Prostate gland (tissue), 2 donors: Measurements from ENCODE around the gene SF3A2. TPM values are rescaled to one million over a fixed set of nuclear protein-coding genes. Genes with fewer than 3 reads are reported as not detected.

ENCODE experiments used
- DNase-seq: peaks from one replicate; pipeline ENCODE4 v3.0.0-alpha.2; 2019; ENCODE audit warnings: low spot score
- H3K27ac ChIP-seq, 2 donors: fragments of 200-600 bp; sonication (generic); 2 replicates each; pipeline ENCODE4 v1.5.1; 2017 to 2019
- H3K27me3 ChIP-seq: fragments of 200-600 bp; sonication (generic); replicated peaks from 2 replicates; pipeline ENCODE4 v1.5.1; 2019; ENCODE audit not compliant: insufficient read depth
- H3K36me3 ChIP-seq, 2 donors: fragments of 200-600 bp; sonication (generic); 1 replicate in 1 of 2; 2 replicates in 1 of 2; pipeline versions ENCODE4 v1.5.1 to v1.8.1; 2017 to 2019
- H3K4me1 ChIP-seq: fragments of 200-600 bp; sonication (generic); replicated peaks from 2 replicates; pipeline ENCODE4 v1.5.1; 2019
- H3K4me3 ChIP-seq, 2 donors: fragments of 200-600 bp; sonication (generic); 2 replicates each; pipeline ENCODE4 v1.5.1; 2017 to 2019
- H3K9me3 ChIP-seq: fragments of 200-600 bp; sonication (generic); 2 replicates; pipeline ENCODE4 v1.5.1; 2017
- POLR2A ChIP-seq: fragments of 450-650 bp; IDR thresholded peaks from one replicate; pipeline ENCODE4 v1.6.1; 2016; ENCODE audit warnings: antibody characterized with exemption, mild to moderate bottlenecking
- POLR2AphosphoS5 ChIP-seq: sonication (generic); formaldehyde crosslinking; IDR thresholded peaks from one replicate; pipeline ENCODE4 v1.6.1; 2017; ENCODE audit warnings: antibody characterized with exemption
- WGBS: methylation state at CpG from one replicate; pipeline ENCODE4 v1.1.5; 2018; 5-methylcytosine and 5-hydroxymethylcytosine counted together
- intact Hi-C: fragments of 100-400 bp; cut with DNase I; formaldehyde crosslinking; loops from one replicate; pipeline ENCODE4 v1.14.2; 2022
- total RNA-seq, 2 donors: library from RNA; depleted of rRNA; stranded (reverse); fragments of >200 nt; gene quantifications; one replicate each; pipeline ENCODE4 v1.1.0, GENCODE V29; 2016
- TF ChIP-seq, protein P1 (sequence below), 4 experiments: fragments of 200-600 bp in 2 of 4; fragments of 450-650 bp in 2 of 4; sonication (generic) in 2 of 4; IDR thresholded peaks; 1 replicate in 3 of 4; 2 replicates in 1 of 4; pipeline ENCODE4 v1.5.1; 2016 to 2019; ENCODE audit warnings: antibody characterized with exemption in 4 of 4, mild to moderate bottlenecking in 2 of 4, moderate library complexity in 2 of 4

The SF3A2 gene, protein sequence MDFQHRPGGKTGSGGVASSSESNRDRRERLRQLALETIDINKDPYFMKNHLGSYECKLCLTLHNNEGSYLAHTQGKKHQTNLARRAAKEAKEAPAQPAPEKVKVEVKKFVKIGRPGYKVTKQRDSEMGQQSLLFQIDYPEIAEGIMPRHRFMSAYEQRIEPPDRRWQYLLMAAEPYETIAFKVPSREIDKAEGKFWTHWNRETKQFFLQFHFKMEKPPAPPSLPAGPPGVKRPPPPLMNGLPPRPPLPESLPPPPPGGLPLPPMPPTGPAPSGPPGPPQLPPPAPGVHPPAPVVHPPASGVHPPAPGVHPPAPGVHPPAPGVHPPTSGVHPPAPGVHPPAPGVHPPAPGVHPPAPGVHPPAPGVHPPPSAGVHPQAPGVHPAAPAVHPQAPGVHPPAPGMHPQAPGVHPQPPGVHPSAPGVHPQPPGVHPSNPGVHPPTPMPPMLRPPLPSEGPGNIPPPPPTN
- total RNA-seq, result 100 to 1,000 TPM in 1 of 2 donors, 10 to 100 TPM in 1; 31.9 to 113 TPM

DNA sequence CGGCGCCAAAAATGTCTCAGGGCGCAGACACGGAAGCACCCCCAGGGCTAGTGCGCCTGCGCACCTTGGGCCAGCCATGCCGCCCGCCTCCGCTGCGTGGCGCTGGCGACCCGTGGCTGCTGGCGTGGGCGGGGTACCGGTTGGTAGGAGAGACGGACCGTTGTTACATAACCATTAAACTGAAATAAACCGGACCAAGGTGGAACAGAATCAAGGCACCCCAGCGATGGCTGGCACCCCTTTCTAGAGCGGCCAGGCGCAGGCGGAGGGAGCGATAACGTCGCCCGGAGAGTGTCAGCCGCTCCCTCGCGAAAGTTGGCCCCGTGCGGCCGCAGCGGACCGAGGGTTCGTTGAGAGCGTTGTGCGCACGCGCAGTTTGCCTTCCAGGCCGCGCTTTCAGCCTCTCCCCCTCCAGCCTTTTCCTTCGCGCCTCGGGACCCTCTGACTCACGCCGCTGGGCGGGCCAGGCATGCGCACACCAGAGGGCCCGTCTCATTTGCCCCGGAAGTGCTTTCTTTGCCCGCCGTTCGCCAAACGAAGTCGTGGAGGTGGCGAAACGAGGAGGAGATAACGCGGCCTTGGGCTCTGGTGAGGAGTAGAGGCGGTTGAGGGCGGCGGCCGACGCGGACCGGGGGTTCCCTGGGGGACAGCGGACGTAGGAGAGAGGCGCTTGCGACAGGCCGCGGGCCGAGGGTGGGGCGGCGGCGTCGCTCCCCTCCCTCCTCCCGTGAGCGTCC, at the start of gene SF3A2, which contains the start of gene PLEKHJ1:
Gene SF3A2 (plus strand): TSS at position 511 of the 737 bp plus-strand sequence. CDS start 6,595 bp downstream, outside the sequence.
Gene PLEKHJ1 (minus strand): TSS at position 16 of the 737 bp plus-strand sequence. CDS start 81 bp downstream, outside the sequence.
- Histone ChIP-seq H3K4me1 (peaks cover 26% of the 10 kb centered on the region), H3K4me3 (peak within 1 kb of the TSS; percentile 81 to 95), H3K9me3 (no peaks in the 10 kb centered on the region), H3K27me3 (no peaks in the 10 kb centered on the region), H3K27ac (peak within 1 kb of the TSS; percentile 97 to 98), H3K36me3 (no peaks in the 10 kb centered on the region)
- peak; percentile 91 for DNase-seq
- TF ChIP-seq, protein P1, sequence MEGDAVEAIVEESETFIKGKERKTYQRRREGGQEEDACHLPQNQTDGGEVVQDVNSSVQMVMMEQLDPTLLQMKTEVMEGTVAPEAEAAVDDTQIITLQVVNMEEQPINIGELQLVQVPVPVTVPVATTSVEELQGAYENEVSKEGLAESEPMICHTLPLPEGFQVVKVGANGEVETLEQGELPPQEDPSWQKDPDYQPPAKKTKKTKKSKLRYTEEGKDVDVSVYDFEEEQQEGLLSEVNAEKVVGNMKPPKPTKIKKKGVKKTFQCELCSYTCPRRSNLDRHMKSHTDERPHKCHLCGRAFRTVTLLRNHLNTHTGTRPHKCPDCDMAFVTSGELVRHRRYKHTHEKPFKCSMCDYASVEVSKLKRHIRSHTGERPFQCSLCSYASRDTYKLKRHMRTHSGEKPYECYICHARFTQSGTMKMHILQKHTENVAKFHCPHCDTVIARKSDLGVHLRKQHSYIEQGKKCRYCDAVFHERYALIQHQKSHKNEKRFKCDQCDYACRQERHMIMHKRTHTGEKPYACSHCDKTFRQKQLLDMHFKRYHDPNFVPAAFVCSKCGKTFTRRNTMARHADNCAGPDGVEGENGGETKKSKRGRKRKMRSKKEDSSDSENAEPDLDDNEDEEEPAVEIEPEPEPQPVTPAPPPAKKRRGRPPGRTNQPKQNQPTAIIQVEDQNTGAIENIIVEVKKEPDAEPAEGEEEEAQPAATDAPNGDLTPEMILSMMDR (IDR thresholded peaks at IDR 0.05), result peak; percentile 99 to 100 (median 100)
- TF ChIP-seq POLR2AphosphoS5 (peak; percentile 95), POLR2A (peak; percentile 64)
- under 1% methylated on average over 78 of the region's 80 CpGs for WGBS
- intact Hi-C loops, result loop anchor here (2.0 to 10.0 kb wide), 5 partner anchors 36 to 156 kb away; partner anchors contain the start of genes AP3D1, LSM7 and SPPL2B

DNA sequence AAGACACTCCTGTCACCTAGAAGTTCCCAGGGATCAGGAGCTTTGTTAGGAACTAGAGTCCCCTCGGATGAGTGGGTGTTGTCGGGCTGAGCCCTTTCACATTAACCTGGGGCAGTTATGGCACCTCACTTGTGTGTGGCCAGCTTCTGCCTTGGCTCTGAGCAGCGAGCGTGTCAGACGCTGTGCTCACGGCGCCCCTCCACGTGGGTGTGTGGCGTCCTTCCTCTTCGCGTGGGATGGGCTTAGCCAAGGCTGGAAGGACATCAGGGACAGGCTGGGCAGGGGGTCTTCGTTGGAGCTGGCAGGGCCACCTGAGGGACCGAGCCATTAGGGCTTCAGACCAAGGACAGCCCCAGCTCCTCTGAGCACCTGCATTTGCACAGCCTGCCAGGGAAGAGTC, 49.5 kb upstream of the SF3A2 start:
- H3K27ac ChIP-seq, result peak overlapping the region; percentile 74 to 84
- H3K4me3 ChIP-seq, result no peak overlapping the region
- H3K36me3 ChIP-seq, result peaks cover 3 to 18% of the 10 kb centered on the region in 2 donors
- intact Hi-C loops, result loop anchor here (5.0 kb wide), 2 partner anchors 35 to 50 kb away; partner anchors contain the start of genes PLEKHJ1 and SF3A2
- TF ChIP-seq, protein P1 (IDR thresholded peaks at IDR 0.05), result no peak
- TF ChIP-seq POLR2A (no peak), POLR2AphosphoS5 (no peak)
- H3K4me1 ChIP-seq, result peaks cover 13% of the 10 kb centered on the region
- no peaks in the 10 kb centered on the region for H3K27me3 ChIP-seq
- no peaks in the 10 kb centered on the region for H3K9me3 ChIP-seq
- no peak for DNase-seq
- WGBS, result 72% methylated on average over 8 of the region's 13 CpGs

DNA sequence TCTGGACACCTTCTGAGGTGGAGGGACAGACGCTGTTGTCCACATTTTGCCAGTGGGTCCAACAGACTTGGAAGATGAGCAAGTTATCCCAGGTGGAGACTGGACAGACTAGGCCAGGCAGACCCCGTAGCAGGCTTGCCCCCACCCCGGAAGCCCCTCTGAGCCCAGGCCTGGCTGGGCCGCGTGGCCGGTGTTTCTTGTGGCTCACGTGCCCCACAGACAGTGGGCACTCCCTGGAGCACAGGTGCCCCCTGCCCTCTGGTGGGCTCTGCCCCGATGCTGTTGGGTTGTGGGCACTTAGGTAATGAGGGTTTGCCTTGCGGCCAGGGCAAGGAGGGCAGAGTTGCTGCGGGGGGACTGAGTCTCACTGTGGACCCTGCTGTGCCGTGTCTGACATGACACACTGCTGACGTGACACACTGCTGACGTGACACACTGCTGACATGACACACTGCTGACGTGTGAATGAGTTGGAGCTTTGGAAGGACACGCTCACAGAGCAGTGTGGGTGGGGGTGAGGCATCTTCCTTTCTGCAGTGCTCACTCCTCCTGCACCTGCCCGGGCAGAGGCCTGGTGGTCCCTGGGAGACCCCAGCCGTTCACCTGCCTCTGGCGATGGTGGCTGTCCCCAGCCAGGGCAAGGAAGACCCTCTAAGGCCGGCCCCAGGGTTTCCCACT, 47.8 kb upstream of the SF3A2 start:
- DNase-seq, result no peak
- intact Hi-C loops, result loop anchor here (5.0 kb wide), 2 partner anchors 33 to 48 kb away; partner anchors contain the start of genes PLEKHJ1 and SF3A2
- no peaks in the 10 kb centered on the region for H3K27me3 ChIP-seq
- H3K27ac ChIP-seq, result no peak overlapping the region
- TF ChIP-seq, protein P1 (IDR thresholded peaks at IDR 0.05), result no peak
- TF ChIP-seq POLR2AphosphoS5 (no peak), POLR2A (no peak)
- H3K9me3 ChIP-seq, result no peaks in the 10 kb centered on the region
- no peak overlapping the region for H3K4me3 ChIP-seq
- H3K4me1 ChIP-seq, result peaks cover 13% of the 10 kb centered on the region
- peaks cover 3 to 22% of the 10 kb centered on the region in 2 donors for H3K36me3 ChIP-seq
- WGBS, result 89% methylated on average over 13 of the region's 19 CpGs

DNA sequence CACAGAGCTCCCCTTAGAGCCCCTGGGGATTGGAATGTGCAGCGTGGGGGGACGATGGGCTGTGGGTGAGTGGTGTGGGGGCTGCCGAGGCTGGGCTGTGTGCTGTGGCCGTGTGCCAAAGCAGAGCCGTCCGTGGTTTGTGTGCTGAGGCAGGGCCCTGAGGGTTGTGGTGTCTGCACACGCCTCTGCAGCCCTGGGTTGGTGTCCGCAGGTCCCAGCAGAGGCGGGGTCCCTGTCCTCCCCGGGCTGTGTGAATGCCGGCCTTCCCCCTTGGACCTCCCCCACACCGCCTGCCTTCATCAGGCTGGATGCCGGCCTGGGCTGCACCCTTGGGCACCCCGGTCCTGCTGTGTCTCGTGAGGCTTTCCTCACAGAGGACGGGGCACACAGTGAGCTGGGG, 46.7 kb upstream of the SF3A2 start:
- Histone ChIP-seq H3K4me1 (peaks cover 13% of the 10 kb centered on the region), H3K27me3 (no peaks in the 10 kb centered on the region), H3K9me3 (no peaks in the 10 kb centered on the region), H3K36me3 (peaks cover 6 to 28% of the 10 kb centered on the region in 2 donors), H3K27ac (no peak overlapping the region), H3K4me3 (no peak overlapping the region)
- TF ChIP-seq POLR2AphosphoS5, result no peak
- TF ChIP-seq POLR2A, result no peak
- TF ChIP-seq, protein P1 (IDR thresholded peaks at IDR 0.05), result no peak
- WGBS, result 53% methylated on average over 15 of the region's 16 CpGs
- DNase-seq, result no peak
- intact Hi-C loops, result loop anchor here (5.0 kb wide), 2 partner anchors 32 to 47 kb away; partner anchors contain the start of genes PLEKHJ1 and SF3A2
